ENCODE results near the gene CACNG7.

GRCh38 chr19:53945441-53945840, 36.4 kb downstream of the CACNG7 start:
- TF ChIP-seq EZH2 (IDR thresholded peaks at IDR 0.05; ENCODE audit: insufficient read depth, poor library complexity, severe bottlenecking) (no peak), EZH2phosphoT487 (IDR thresholded peaks at IDR 0.05; ENCODE audit: insufficient read depth, low read depth) (no peak)
